HEK293T (cell line): ENCODE data around the gene RNF113B.

ENCODE experiments used
- FOXA1 ChIP-seq: fragments of 450-650 bp; IDR thresholded peaks from 2 replicates; pipeline ENCODE4 v1.6.1; 2016; ENCODE audit warnings: mild to moderate bottlenecking
- L3MBTL2 ChIP-seq: fragments of 450-650 bp; conservative IDR thresholded peaks from 2 replicates; pipeline ENCODE4 v1.6.1; 2016; ENCODE audit warnings: mild to moderate bottlenecking
- SUZ12 ChIP-seq: fragments of 450-650 bp; IDR thresholded peaks from 2 replicates; pipeline ENCODE4 v1.6.1; 2016; ENCODE audit warnings: mild to moderate bottlenecking

DNA sequence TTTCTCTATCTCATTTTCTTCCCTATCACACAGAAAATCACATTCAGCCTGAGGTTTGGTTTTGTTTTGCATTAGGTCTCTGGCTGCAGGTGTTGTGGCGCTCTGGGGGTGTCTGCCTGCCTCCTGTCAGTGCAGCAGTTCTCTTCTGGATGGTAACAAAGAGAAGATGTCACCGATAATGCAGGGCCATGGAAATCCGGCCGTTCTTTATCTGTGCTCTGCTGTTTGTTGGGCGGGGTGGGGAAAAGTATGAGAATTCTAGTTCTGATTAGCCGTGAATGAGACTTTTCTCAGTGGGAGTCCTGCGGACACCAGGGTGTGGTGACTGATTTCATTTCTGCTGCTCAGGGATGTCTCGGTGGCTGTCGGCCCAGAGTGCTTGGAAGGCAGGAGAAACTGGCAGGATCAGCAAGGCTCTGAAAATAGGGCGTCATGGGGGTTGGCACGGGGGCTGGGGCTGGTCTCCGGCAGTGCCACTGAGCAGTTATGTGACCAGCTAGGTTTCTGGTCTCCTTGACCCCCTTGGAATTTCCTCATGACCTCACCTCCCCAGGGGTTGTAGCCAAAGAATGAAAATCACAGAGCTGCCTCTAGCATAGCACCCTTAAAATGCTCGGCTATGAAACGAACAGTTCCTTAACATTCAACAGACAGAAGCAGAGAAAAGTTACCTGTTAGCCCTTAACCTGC is 5.0 kb downstream of the RNF113B start:
- no peak for TF ChIP-seq SUZ12
- TF ChIP-seq FOXA1 = no peak
- no peak for TF ChIP-seq L3MBTL2
